ENCODE results near the gene MISP.

DNA sequence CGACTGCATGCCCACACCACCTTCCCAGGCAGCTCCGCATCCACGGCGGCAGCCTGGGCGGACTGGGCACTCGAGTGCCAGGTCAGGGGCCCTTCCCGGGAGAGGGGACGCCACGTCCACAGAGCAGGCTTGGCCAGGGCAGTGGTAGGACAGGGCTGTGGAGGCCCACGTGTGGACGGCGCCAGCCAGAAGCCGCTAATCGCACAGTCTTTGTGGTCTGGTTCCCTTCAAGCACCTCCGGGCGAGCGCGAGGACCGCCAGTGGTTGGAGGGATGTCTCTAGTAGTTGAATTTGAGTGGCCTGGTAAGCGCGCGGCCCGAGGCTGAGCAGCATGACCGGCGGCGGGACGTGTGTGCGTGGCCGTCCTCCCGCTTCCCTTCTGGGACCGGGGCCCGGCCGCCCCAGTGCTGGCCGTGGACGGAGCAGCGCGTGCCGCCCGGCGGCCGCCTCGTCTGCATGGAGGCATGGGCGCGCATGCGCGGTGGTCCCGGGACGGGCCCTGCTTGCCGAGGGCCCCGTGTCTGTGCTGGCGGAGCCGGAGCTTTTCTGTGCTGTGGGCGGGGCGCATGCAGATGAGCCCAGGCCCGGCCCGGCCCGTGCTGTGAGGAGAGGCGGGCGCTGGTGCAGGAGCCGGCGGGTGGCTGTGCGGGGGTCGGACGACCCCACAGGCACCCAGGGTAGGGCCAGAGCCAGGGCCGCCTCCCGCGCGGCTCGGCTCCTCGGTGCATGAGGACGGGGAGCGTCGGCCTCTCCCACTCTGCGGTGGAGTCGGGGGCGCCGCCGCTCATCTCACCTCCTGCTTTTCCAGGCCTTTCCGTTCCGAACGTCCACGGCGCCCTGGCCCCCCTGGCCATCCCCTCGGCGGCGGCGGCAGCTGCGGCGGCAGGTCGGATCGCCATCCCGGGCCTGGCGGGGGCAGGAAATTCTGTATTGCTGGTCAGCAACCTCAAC, 55.0 kb downstream of the MISP start:
- TF ChIP-seq POLR2AphosphoS5 (IDR thresholded peaks at IDR 0.05), result no peak
- TF ChIP-seq, protein P1, sequence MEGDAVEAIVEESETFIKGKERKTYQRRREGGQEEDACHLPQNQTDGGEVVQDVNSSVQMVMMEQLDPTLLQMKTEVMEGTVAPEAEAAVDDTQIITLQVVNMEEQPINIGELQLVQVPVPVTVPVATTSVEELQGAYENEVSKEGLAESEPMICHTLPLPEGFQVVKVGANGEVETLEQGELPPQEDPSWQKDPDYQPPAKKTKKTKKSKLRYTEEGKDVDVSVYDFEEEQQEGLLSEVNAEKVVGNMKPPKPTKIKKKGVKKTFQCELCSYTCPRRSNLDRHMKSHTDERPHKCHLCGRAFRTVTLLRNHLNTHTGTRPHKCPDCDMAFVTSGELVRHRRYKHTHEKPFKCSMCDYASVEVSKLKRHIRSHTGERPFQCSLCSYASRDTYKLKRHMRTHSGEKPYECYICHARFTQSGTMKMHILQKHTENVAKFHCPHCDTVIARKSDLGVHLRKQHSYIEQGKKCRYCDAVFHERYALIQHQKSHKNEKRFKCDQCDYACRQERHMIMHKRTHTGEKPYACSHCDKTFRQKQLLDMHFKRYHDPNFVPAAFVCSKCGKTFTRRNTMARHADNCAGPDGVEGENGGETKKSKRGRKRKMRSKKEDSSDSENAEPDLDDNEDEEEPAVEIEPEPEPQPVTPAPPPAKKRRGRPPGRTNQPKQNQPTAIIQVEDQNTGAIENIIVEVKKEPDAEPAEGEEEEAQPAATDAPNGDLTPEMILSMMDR (IDR thresholded peaks at IDR 0.05), result no peak
- no peak for TF ChIP-seq POLR2A (IDR thresholded peaks at IDR 0.05)
- TF ChIP-seq EP300 (IDR thresholded peaks at IDR 0.05), result no peak
